B cell (primary cell): Measurements from ENCODE around the gene GINS3.

Experiments
- CTCF ChIP-seq: fragments of 200-600 bp; IDR thresholded peaks from one replicate; pipeline ENCODE4 v1.8.0; 2022; ENCODE audit warnings: antibody characterized with exemption, mild to moderate bottlenecking
- EZH2 ChIP-seq: IDR thresholded peaks from 2 replicates; pipeline ENCODE4 v1.6.1; 2012; ENCODE audit warnings: borderline replicate concordance, low read depth, mild to moderate bottlenecking, moderate library complexity, low read length; ENCODE audit not compliant: insufficient read depth, poor library complexity, severe bottlenecking

- no peak for TF ChIP-seq CTCF
- TF ChIP-seq EZH2, result no peak
Measured at GRCh38 chr16:58418026-58418425, 25.8 kb downstream of the GINS3 start.
